IPS-NIHi7 (cell line): Measurements from ENCODE around the gene TANC1.

Experiments
- DNase-seq: peaks from one replicate; pipeline ENCODE4 v3.0.0; 2012; ENCODE audit warnings: mixed read lengths; ENCODE audit errors: extremely low spot score

The TANC1 gene

GRCh38 chr2:158962074-158962473 is 6.4 kb upstream of the TANC1 start:
- no peak for DNase-seq

GRCh38 chr2:158963071-158963470 is 5.4 kb upstream of the TANC1 start:
- DNase-seq = no peak

- DNase-seq = no peak
These were observed 3.3 kb upstream of the TANC1 start for GRCh38 chr2:158965107-158965506.

GRCh38 chr2:158965641-158966040 is 2.8 kb upstream of the TANC1 start:
- no peak for DNase-seq

GRCh38 chr2:158966312-158966711 is 2.1 kb upstream of the TANC1 start:
- DNase-seq = no peak

GRCh38 chr2:158967114-158967730 is 1.2 kb upstream of the TANC1 start:
- DNase-seq = peak; percentile 24

- peak; percentile 39 for DNase-seq
These were observed 577 bp upstream of the TANC1 start for GRCh38 chr2:158967731-158968395.

GRCh38 chr2:158969162-158969714 is 798 bp downstream of the TANC1 start:
- no peak for DNase-seq

GRCh38 chr2:158969715-158970240 is 1.3 kb downstream of the TANC1 start:
- DNase-seq = peak; percentile 28

- DNase-seq = no peak
These were observed 1.9 kb downstream of the TANC1 start for GRCh38 chr2:158970241-158970751.

GRCh38 chr2:158973116-158973956 is 4.9 kb downstream of the TANC1 start:
- DNase-seq = no peak

- DNase-seq = no peak
These were observed 7.0 kb downstream of the TANC1 start for GRCh38 chr2:158975271-158975921.

- no peak for DNase-seq
These were observed 11.3 kb downstream of the TANC1 start for GRCh38 chr2:158979772-158980171.

GRCh38 chr2:158984604-158985135 is 16.2 kb downstream of the TANC1 start:
- DNase-seq = no peak

GRCh38 chr2:158988501-158988900 is 20.1 kb downstream of the TANC1 start:
- no peak for DNase-seq

- no peak for DNase-seq
These were observed 20.7 kb downstream of the TANC1 start for GRCh38 chr2:158989165-158989564.

GRCh38 chr2:158990397-158991214 is 22.2 kb downstream of the TANC1 start:
- DNase-seq = peak; percentile 31

- no peak for DNase-seq
These were observed 24.6 kb downstream of the TANC1 start for GRCh38 chr2:158993030-158993429.

GRCh38 chr2:158993721-158994587 is 25.5 kb downstream of the TANC1 start:
- DNase-seq = no peak
